Measurements from ENCODE around the gene HIVEP3. TPM values are rescaled to one million over a fixed set of nuclear protein-coding genes. Genes with fewer than 3 reads are reported as not detected.
A peak's percentile ranks its signal among the peaks of the same experiment; 100 is the strongest.

Gene HIVEP3
- total and polyA plus RNA-seq, 4 donors = 7.0 to 14.7 (median 8.8) TPM

DNA sequence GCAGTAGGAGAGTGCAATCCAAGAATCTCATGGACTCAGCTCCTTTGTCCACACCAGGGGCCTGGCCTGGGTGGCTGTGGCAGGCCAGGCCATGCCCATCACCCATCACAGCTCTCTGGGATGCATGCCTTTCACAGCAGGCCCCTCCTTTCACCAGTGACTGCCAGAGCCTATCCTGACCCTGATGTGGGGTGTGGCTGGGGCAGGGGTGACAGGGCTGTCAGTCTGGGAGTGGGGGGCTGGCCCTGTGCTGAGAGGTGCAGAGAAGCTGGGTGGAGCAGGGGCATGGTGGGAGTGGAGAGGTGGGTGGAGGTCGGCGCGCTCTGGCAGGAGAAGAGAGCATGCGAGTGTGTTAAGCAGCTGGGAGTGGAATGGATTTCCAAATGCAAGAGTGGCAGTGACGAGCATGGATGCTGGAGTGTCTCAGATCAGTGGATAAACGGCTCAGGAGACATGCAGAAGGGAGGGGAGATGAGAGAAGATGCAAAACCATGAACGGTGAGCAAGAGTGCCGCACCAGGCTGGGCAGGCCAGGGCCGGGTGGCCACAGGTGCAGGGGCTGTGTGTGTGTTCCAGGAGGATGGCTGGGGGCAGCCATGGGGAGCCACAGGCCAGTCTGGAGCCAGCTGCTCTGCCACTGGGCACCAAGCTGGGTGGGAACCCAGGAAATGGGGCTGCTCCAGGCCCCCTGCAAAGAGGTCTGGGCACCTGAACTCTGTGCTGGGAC, 394.6 kb downstream of the HIVEP3 start:
- Histone ChIP-seq H3K36me3 (ENCODE audit: control insufficient read depth in 4 of 4, insufficient read depth in 4 of 4, low read length in 4 of 4) (no peaks in the 10 kb centered on the region), H3K27ac (ENCODE audit: low read depth in 1 of 2, low read length in 1 of 2) (no peak overlapping the region), H3K9ac (ENCODE audit: insufficient read depth in 1 of 2, low read length in 2 of 2) (no peak overlapping the region), H3K4me3 (no peak overlapping the region), H3K9me3 (ENCODE audit: control insufficient read depth in 4 of 4, insufficient read depth in 3 of 4, low read length in 3 of 4) (no peaks in the 10 kb centered on the region), H3K27me3 (ENCODE audit: control insufficient read depth in 3 of 3, insufficient read depth in 3 of 3, low read length in 2 of 3) (no peaks in the 10 kb centered on the region), H3K4me1 (ENCODE audit: control insufficient read depth in 5 of 5, insufficient read depth in 5 of 5, low read length in 5 of 5) (peaks cover 0 to 8% (median 0%) of the 10 kb centered on the region in 5 donors)
- TF ChIP-seq, protein P1, sequence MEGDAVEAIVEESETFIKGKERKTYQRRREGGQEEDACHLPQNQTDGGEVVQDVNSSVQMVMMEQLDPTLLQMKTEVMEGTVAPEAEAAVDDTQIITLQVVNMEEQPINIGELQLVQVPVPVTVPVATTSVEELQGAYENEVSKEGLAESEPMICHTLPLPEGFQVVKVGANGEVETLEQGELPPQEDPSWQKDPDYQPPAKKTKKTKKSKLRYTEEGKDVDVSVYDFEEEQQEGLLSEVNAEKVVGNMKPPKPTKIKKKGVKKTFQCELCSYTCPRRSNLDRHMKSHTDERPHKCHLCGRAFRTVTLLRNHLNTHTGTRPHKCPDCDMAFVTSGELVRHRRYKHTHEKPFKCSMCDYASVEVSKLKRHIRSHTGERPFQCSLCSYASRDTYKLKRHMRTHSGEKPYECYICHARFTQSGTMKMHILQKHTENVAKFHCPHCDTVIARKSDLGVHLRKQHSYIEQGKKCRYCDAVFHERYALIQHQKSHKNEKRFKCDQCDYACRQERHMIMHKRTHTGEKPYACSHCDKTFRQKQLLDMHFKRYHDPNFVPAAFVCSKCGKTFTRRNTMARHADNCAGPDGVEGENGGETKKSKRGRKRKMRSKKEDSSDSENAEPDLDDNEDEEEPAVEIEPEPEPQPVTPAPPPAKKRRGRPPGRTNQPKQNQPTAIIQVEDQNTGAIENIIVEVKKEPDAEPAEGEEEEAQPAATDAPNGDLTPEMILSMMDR (IDR thresholded peaks at IDR 0.05; ENCODE audit: control extremely low read depth, extremely low read depth) = no peak
- 85 to 87% methylated on average over 9 of the region's 9 CpGs for whole genome bisulfite sequencing, 2 donors
- ATAC-seq (ENCODE audit: insufficient read depth, low FRiP score) (no peak), DNase-seq (no peak)

DNA sequence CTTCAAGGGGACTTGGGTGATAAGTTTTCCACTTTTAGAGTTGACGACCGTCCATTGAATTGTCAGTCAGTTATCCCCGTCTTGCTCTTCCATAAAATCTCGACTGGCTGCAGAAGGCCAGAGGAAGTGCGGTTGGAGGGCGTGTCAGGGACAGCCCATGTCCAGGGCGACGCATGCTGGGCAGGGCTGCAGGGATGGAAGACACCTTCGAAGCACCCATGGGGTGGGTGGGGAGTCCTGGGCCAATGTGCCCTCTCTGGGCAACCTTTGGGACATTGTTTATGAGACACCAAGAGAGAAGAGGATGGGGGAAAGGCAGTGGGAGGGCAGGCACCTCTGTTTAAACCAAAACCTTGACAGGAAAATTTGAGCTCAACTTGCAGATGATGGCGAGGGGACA, 395.7 kb downstream of the HIVEP3 start:
- 85% methylated on average over 10 of the region's 10 CpGs for WGBS, 2 donors
- ATAC-seq (ENCODE audit: insufficient read depth, low FRiP score) = no peak
- TF ChIP-seq, protein P1 (IDR thresholded peaks at IDR 0.05; ENCODE audit: control extremely low read depth, extremely low read depth) = no peak
- Histone ChIP-seq H3K27me3 (ENCODE audit: control insufficient read depth in 3 of 3, insufficient read depth in 3 of 3, low read length in 2 of 3) (no peaks in the 10 kb centered on the region), H3K4me3 (no peak overlapping the region), H3K4me1 (ENCODE audit: control insufficient read depth in 5 of 5, insufficient read depth in 5 of 5, low read length in 5 of 5) (peaks cover 0 to 8% (median 0%) of the 10 kb centered on the region in 5 donors), H3K9ac (ENCODE audit: insufficient read depth in 1 of 2, low read length in 2 of 2) (no peak overlapping the region), H3K9me3 (ENCODE audit: control insufficient read depth in 4 of 4, insufficient read depth in 3 of 4, low read length in 3 of 4) (no peaks in the 10 kb centered on the region), H3K27ac (ENCODE audit: low read depth in 1 of 2, low read length in 1 of 2) (no peak overlapping the region), H3K36me3 (ENCODE audit: control insufficient read depth in 4 of 4, insufficient read depth in 4 of 4, low read length in 4 of 4) (no peaks in the 10 kb centered on the region)
- DNase-seq = no peak

DNA sequence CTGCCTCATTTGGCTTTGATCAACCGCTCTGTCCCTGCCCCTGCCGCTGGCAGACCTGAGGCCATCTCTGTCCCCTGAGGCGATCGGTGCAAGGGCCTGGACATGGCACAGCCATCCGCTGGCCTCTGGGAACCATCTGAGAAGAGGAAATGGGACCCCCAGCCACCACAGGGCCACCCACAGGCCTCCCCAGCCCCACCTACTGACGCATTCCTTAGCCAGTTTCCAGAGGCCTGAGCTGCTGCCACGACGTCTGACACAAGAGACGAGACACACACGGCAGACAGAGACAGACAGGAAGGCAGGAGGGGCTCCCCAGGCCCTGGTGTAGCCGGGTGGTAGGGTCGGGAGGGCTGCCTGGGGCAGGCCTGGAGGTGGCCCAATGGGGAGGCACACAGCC, 397.0 kb downstream of the HIVEP3 start:
- 75 to 82% methylated on average over 12 of the region's 12 CpGs for WGBS, 2 donors
- no peak overlapping the region for H3K4me3 ChIP-seq
- TF ChIP-seq, protein P1 (IDR thresholded peaks at IDR 0.05; ENCODE audit: control extremely low read depth, extremely low read depth) = no peak
- H3K27ac ChIP-seq (ENCODE audit: low read depth in 1 of 2, low read length in 1 of 2) = no peak overlapping the region
- ATAC-seq (ENCODE audit: insufficient read depth, low FRiP score) (no peak), DNase-seq (peak in 2 of 3 donors; percentile 44)
- no peaks in the 10 kb centered on the region for H3K9me3 ChIP-seq (ENCODE audit: control insufficient read depth in 4 of 4, insufficient read depth in 3 of 4, low read length in 3 of 4)
- no peaks in the 10 kb centered on the region for H3K36me3 ChIP-seq (ENCODE audit: control insufficient read depth in 4 of 4, insufficient read depth in 4 of 4, low read length in 4 of 4)
- H3K27me3 ChIP-seq (ENCODE audit: control insufficient read depth in 3 of 3, insufficient read depth in 3 of 3, low read length in 2 of 3) = no peaks in the 10 kb centered on the region
- H3K9ac ChIP-seq (ENCODE audit: insufficient read depth in 1 of 2, low read length in 2 of 2) = no peak overlapping the region
- H3K4me1 ChIP-seq (ENCODE audit: control insufficient read depth in 5 of 5, insufficient read depth in 5 of 5, low read length in 5 of 5) = peaks cover 0 to 8% (median 0%) of the 10 kb centered on the region in 5 donors
